Left cardiac atrium (tissue), 4 donors: ENCODE results near the gene SLC22A23. TPM values are rescaled to one million over a fixed set of nuclear protein-coding genes. Genes with fewer than 3 reads are reported as not detected.
A peak's percentile ranks its signal among the peaks of the same experiment; 100 is the strongest.
"Not testable (repeated sequence)": the region's sequence is repeated elsewhere in the genome, so short reads cannot be mapped to it uniquely, and the experiment has no call there.

Experiments
- ATAC-seq, 2 donors: fragments of 200-7000 bp; cut with Tn5 transposase; one replicate each; pipeline ENCODE4 v1.9.1; 2020; ENCODE audit warnings: mild to moderate bottlenecking in 2 of 2, moderate library complexity in 2 of 2
- DNase-seq: peaks from one replicate; pipeline ENCODE4 v3.0.0-alpha.2; 2020
- intact Hi-C, 2 donors: fragments of 100-400 bp; cut with DNase I; formaldehyde crosslinking; loops; one replicate each; pipeline versions ENCODE4 v1.14.1 to v1.15.1; 2022 to 2023
- total RNA-seq, 2 donors: library from RNA; stranded (reverse); fragmentation: NEBNext Ultra II Directional; extraction: Animal tissue kit (Norgen Biotek cat#: 25700); gene quantifications; one replicate each; pipeline ENCODE4 v1.2.1, GENCODE V29; 2021
- donor health status: DM: no; HTN: yes; CAD: no.
- donor health status: DM: no; HTN: yes; CAD: no; lungs with severe emphysema.
- donor health status: DM: yes; HTN: yes; CAD: no.
- donor health status: Dilated cardiomyopathy.

Gene SLC22A23
- total RNA-seq, 2 donors from 2014 or later = 4.3 to 5.5 TPM

GRCh38 chr6:3259491-3259958 lies 197.3 kb downstream of the SLC22A23 start:
- peak; percentile 15 to 35 for ATAC-seq
- intact Hi-C loops = no loop called here

GRCh38 chr6:3258720-3259490 lies 197.9 kb downstream of the SLC22A23 start, which contains the start of gene PSMG4:
TSS of gene PSMG4 (plus strand) at chr6:3258947. CDS start at chr6:3259023, 76 bp downstream.
- peak; percentile 96 for DNase-seq
- ATAC-seq = peak; percentile 97 to 99
- intact Hi-C loops = no loop called here

More at GRCh38 chr6:3259491-3259958, 197.3 kb downstream of the SLC22A23 start:
- peak; percentile 60 for DNase-seq

- DNase-seq (no peak), ATAC-seq (no peak)
- intact Hi-C loops = no loop called here
Observed at GRCh38 chr6:3258201-3258600, 198.6 kb downstream of the SLC22A23 start.

GRCh38 chr6:3253597-3253961 lies 203.3 kb downstream of the SLC22A23 start:
- ATAC-seq = no peak
- DNase-seq = no peak
- intact Hi-C loops = loop anchor here in 1 of 2 donors (5.0 kb wide), 1 partner anchor 126 kb away; no protein-coding TSS in a partner anchor

- ATAC-seq (no peak), DNase-seq (no peak)
- intact Hi-C loops = loop anchor here in 1 of 2 donors (5.0 kb wide), 1 partner anchor 126 kb away; no protein-coding TSS in a partner anchor
Observed at GRCh38 chr6:3252861-3253596, 203.8 kb downstream of the SLC22A23 start.

- ATAC-seq = no peak
- intact Hi-C loops = loop anchor here in 1 of 2 donors (5.0 kb wide), 1 partner anchor 125 kb away; no protein-coding TSS in a partner anchor
- DNase-seq = no peak
Observed at GRCh38 chr6:3252369-3252768, 204.5 kb downstream of the SLC22A23 start.

- intact Hi-C loops = loop anchor here (2.0 to 5.0 kb wide), 2 partner anchors 124 to 125 kb away; no protein-coding TSS in a partner anchor
- peak; percentile 78 to 85 for ATAC-seq
- DNase-seq = peak; percentile 76
Observed at GRCh38 chr6:3251462-3252314, 205.2 kb downstream of the SLC22A23 start.

GRCh38 chr6:3250231-3250675 lies 206.6 kb downstream of the SLC22A23 start:
- no peak for DNase-seq
- intact Hi-C loops = loop anchor here (2.0 to 5.0 kb wide), 2 partner anchors 123 kb away; no protein-coding TSS in a partner anchor
- peak in 1 of 2 donors; percentile 10 for ATAC-seq

GRCh38 chr6:3249821-3250220 lies 207.0 kb downstream of the SLC22A23 start:
- DNase-seq (no peak), ATAC-seq (no peak)
- intact Hi-C loops = loop anchor here (2.0 to 5.0 kb wide), 2 partner anchors 123 kb away; no protein-coding TSS in a partner anchor

GRCh38 chr6:3247255-3248146 lies 209.3 kb downstream of the SLC22A23 start:
- ATAC-seq = peak; percentile 66 to 68
- peak; percentile 52 for DNase-seq
- intact Hi-C loops = no loop called here

GRCh38 chr6:3245216-3245615 lies 211.6 kb downstream of the SLC22A23 start:
- ATAC-seq (no peak), DNase-seq (no peak)
- intact Hi-C loops = no loop called here

GRCh38 chr6:3244832-3245161 lies 212.1 kb downstream of the SLC22A23 start:
- DNase-seq, ATAC-seq, intact Hi-C loops: not testable (repeated sequence)

GRCh38 chr6:3244003-3244831 lies 212.6 kb downstream of the SLC22A23 start:
- intact Hi-C loops = no loop called here
- no peak for ATAC-seq
- no peak for DNase-seq

- no peak for ATAC-seq
- intact Hi-C loops = no loop called here
- no peak for DNase-seq
Observed at GRCh38 chr6:3242768-3243167, 214.1 kb downstream of the SLC22A23 start.

- intact Hi-C loops, DNase-seq, ATAC-seq: not testable (repeated sequence)
Observed at GRCh38 chr6:3241745-3242144, 215.1 kb downstream of the SLC22A23 start.

GRCh38 chr6:3240595-3240994 lies 216.3 kb downstream of the SLC22A23 start:
- intact Hi-C loops = no loop called here
- no peak for DNase-seq
- no peak for ATAC-seq
